ENCODE results near the gene CCR6.

Gene CCR6

DNA sequence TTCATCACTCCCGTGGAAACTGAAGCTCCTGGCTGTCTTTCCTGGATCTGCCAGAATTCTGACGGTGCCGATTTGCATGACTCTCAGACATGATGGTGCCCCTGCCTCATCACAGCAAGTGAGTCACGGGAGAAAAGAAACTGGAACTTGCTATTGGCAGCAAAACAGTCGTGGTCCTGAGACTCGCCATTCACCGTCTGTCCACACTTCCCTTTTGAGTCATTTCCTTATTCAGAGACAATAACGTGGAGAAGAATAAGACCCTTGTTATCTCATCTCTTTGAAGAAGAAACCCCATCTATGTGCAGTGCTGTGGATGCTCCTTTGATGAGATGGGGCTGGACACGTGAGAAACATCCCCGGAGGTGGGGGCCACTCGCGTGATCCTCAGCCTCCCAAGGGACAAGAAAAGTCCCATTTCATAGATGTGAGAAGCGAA is 30.6 kb downstream of the CCR6 start:
- H3K4me3 ChIP-seq (ENCODE audit: low read depth, low read length): no peak overlapping the region
- no peak for TF ChIP-seq CTCF (IDR thresholded peaks at IDR 0.05; ENCODE audit: low read depth, low read length)

- no peak overlapping the region for H3K4me3 ChIP-seq (ENCODE audit: low read depth, low read length)
- TF ChIP-seq CTCF (IDR thresholded peaks at IDR 0.05; ENCODE audit: low read depth, low read length): no peak
These were observed 31.4 kb downstream of the CCR6 start for GRCh38 chr6:167154291-167154690.

- no peak for TF ChIP-seq CTCF (IDR thresholded peaks at IDR 0.05; ENCODE audit: low read depth, low read length)
These were observed 32.0 kb downstream of the CCR6 start for GRCh38 chr6:167154895-167155294.

DNA sequence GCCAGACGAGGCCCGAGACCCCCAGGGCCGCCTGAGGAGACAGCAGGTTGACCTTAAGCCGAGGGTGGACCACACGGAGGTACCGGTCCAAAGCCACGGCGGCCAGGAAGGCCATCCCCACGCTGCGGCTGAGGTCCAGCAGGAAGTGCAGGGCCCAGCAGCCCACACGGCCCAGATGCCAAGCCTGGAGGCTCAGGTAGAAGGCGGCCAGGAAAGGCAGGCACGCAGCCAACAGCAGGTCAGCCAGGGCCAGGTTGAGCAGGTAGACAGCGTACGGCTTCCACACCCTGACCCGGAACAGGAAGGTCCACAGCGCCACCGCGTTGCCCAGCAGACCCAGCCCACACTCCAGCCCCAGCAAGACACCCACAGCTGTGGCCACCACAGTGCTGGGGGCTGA is 34.5 kb downstream of the CCR6 start:
- no peak overlapping the region for H3K4me3 ChIP-seq (ENCODE audit: low read depth, low read length)
- no peak for TF ChIP-seq CTCF (IDR thresholded peaks at IDR 0.05; ENCODE audit: low read depth, low read length)

More at GRCh38 chr6:167154895-167155294, 32.0 kb downstream of the CCR6 start:
- H3K4me3 ChIP-seq (ENCODE audit: low read depth, low read length): no peak overlapping the region

GRCh38 chr6:167157863-167158262 is 35.0 kb downstream of the CCR6 start, which contains the start of gene GPR31:
Gene GPR31, minus strand, starts transcription at chr6:167157980. Its CDS starts 149 bp downstream, at chr6:167157831.
- H3K4me3 ChIP-seq (ENCODE audit: low read depth, low read length): no peak within 1 kb of the TSS
- no peak for TF ChIP-seq CTCF (IDR thresholded peaks at IDR 0.05; ENCODE audit: low read depth, low read length)

- H3K4me3 ChIP-seq (ENCODE audit: low read depth, low read length): no peak overlapping the region
- TF ChIP-seq CTCF (IDR thresholded peaks at IDR 0.05; ENCODE audit: low read depth, low read length): no peak
These were observed 39.1 kb downstream of the CCR6 start for GRCh38 chr6:167161851-167162467.

DNA sequence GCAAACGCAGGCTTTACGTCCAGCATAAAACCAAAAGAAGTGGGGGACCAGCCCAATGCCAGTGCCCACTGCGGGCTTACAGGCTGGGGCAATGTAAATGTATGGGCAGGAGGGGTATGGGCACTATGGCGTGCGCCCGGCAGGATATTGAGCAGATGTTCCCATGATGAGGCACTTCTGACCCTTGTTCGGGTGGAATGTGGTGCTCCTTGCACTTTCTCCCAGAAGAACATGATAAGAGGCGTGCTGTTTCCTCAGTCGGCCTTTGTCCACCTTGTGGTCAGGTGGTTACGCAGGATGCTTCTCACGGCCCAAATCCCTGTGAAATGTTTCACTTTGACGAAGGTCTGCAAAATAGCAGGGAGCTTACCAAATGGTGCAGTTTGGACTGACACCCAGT is 39.7 kb downstream of the CCR6 start:
- TF ChIP-seq CTCF (IDR thresholded peaks at IDR 0.05; ENCODE audit: low read depth, low read length): no peak
- no peak overlapping the region for H3K4me3 ChIP-seq (ENCODE audit: low read depth, low read length)

All from WI38 (cell line).